Kidney epithelial cell (primary cell): ENCODE results near the gene GPM6B. TPM values are rescaled to one million over a fixed set of nuclear protein-coding genes. Genes with fewer than 3 reads are reported as not detected.

Experiments
- DNase-seq: peaks from one replicate; pipeline ENCODE4 v3.0.0-alpha.2; 2010; ENCODE audit warnings: low read depth
- H3K27me3 ChIP-seq: 2 replicates; pipeline ENCODE4 v1.6.0; 2011; ENCODE audit warnings: low read length; ENCODE audit not compliant: control insufficient read depth, insufficient read depth
- H3K36me3 ChIP-seq: 2 replicates; pipeline ENCODE4 v1.5.1; 2011; ENCODE audit warnings: low read length; ENCODE audit not compliant: control insufficient read depth, insufficient read depth
- H3K4me3 ChIP-seq: 2 replicates; pipeline ENCODE4 v1.5.1; 2011; ENCODE audit warnings: low read depth, mild to moderate bottlenecking, control low read depth, low read length
- total RNA-seq: library from RNA; depleted of rRNA; stranded (reverse); fragments of >200 nt; gene quantifications from 2 replicates; pipeline ENCODE4 v1.2.3, GENCODE V29; 2015
- TF ChIP-seq, protein P1 (sequence below): IDR thresholded peaks from 2 replicates; pipeline ENCODE4 v1.5.1; 2011; ENCODE audit warnings: mild to moderate bottlenecking, moderate library complexity, low read length, control low read depth, inconsistent platforms; ENCODE audit not compliant: insufficient read depth, poor library complexity, severe bottlenecking

GPM6B gene
- total RNA-seq, 1 donor from 2014 or later = 4.3 TPM

DNA sequence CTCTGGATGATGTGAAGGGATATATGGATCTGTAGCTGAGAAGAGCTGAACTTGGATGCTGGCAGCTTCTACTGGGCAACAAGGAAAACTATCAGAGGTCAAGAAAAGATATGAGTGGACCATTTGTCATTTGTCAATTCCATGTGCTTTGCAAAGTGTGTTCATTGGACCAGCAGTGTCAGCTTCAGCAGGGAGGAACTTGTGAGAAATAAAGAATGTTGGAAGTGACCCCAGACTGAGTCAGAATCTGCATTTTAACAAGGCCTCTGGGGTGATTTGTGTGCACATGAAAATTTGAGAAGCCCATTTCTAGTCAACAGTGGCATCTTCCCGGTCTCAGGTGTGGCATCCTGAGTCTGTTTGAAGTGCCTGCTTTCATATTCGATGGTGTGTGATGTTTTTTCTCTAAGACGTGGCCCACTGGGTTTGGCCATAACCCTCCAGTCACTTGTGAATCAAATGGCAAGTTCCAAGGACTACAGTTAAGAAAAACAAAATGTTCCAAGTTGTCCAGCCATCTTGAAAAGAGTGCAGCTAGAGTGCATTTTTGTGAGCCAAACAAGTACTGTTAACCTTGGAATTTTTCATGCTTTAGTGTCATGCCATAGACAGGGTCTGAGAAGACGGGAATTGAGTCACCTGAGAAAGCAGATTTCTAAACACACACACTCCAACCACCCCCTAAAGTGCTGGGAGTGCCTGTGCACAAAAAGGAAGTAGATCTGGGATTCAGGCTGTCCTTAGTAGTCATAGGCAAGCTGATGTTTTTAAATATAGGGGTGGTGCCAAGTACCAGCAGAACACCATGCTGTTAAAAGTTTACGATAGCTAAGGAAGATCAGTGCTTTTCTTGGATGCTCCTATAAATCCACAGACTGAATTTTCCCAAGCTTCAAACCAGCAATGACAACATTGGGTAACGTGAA, 26.4 kb downstream of the GPM6B start:
- DNase-seq = no peak
- Histone ChIP-seq H3K36me3 (no peaks in the 10 kb centered on the region), H3K4me3 (no peak overlapping the region), H3K27me3 (peaks cover 12% of the 10 kb centered on the region)
- TF ChIP-seq, protein P1, sequence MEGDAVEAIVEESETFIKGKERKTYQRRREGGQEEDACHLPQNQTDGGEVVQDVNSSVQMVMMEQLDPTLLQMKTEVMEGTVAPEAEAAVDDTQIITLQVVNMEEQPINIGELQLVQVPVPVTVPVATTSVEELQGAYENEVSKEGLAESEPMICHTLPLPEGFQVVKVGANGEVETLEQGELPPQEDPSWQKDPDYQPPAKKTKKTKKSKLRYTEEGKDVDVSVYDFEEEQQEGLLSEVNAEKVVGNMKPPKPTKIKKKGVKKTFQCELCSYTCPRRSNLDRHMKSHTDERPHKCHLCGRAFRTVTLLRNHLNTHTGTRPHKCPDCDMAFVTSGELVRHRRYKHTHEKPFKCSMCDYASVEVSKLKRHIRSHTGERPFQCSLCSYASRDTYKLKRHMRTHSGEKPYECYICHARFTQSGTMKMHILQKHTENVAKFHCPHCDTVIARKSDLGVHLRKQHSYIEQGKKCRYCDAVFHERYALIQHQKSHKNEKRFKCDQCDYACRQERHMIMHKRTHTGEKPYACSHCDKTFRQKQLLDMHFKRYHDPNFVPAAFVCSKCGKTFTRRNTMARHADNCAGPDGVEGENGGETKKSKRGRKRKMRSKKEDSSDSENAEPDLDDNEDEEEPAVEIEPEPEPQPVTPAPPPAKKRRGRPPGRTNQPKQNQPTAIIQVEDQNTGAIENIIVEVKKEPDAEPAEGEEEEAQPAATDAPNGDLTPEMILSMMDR = no peak

DNA sequence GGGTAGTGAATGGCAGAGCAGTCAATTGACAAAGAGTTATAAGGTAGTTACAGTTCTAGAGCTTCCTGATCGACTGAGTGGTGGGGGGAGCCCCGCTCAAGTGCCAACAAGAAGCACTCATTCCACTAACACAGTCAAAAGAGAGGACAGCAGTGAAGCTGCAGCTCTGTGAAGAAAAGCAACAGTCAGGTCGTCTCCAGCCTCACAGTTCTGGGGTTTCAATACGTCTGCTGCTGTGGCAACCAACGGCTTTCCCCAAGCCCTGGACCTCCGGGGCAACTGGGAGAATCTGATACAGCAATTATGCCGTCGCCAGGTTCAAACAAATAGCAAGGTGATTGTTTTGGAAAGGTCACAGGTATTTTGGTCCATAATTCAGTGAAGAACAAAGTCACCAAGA, 30.8 kb downstream of the GPM6B start:
- Histone ChIP-seq H3K4me3 (no peak overlapping the region), H3K36me3 (no peaks in the 10 kb centered on the region), H3K27me3 (peaks cover 8% of the 10 kb centered on the region)
- TF ChIP-seq, protein P1 = no peak
- no peak for DNase-seq

DNA sequence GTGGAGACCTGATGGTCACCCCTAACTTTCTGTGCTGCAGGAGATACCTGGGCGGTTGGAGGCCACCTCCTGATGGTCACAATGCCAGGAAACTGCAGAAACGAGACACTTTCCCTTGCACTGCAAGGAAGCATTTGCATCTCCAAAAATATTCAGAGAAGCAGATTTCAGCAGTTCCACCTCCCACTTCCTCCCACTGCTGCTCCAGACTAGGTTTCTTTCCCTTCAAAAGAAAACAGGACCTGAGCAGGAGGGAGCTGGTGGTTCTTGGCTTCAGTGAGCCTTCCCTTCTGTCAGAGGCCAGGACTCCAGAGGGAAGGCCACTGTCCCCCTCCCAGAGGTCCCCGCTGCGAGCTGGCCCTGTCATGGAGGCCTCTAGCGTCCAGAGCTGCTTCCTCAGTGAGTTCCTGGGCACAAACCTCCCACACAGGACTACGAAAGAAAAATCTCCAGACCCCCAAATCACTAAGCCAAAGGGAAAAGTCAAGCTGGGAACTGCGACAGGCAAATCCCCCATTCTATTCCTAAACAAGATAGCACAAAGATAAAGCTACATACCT, 35.9 kb downstream of the GPM6B start:
- DNase-seq = no peak
- Histone ChIP-seq H3K36me3 (no peaks in the 10 kb centered on the region), H3K4me3 (no peak overlapping the region), H3K27me3 (peaks cover 6% of the 10 kb centered on the region)
- TF ChIP-seq, protein P1 = no peak

DNA sequence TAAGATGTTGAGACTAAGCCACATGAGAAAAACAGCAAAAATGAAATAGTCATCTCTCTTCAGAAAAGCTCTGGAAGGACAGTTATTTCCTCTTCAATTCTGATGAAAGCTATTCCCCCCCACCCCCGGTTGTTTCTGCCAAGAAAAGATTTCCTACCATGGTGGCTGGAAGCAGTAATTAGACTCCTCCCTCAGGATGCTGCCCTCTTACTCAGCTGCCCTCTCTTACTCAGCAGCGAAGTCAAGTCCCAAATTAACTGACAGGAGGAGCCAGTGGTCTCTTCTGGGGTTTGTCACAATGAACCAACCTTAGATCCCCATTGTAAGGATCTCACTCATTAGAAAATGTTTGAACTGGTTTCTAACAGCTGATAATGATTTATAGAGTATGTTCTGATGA, 38.0 kb downstream of the GPM6B start:
- DNase-seq = no peak
- Histone ChIP-seq H3K27me3 (peaks cover 2% of the 10 kb centered on the region), H3K4me3 (no peak overlapping the region), H3K36me3 (no peaks in the 10 kb centered on the region)
- TF ChIP-seq, protein P1 = no peak

DNA sequence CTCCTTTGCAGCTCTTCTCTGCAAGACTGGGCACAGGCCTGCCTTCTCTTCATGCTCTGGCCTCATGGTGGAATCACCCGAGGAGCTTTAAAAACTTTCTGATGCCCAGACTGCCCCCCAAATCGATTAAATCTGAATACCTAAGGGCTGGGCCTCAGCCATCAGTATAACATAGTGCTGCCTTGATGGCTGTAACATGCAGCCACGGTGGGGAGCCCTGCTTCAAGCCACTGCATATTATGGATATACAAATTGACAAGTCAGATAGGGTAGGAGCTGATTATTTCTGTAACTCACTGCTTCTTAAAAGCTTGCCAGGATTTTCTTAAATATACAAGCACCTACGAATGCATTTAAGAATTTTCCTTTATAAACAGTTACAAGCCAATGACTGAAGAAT, 40.5 kb downstream of the GPM6B start:
- H3K27me3 ChIP-seq = peaks cover 2% of the 10 kb centered on the region
- TF ChIP-seq, protein P1 = no peak

DNA sequence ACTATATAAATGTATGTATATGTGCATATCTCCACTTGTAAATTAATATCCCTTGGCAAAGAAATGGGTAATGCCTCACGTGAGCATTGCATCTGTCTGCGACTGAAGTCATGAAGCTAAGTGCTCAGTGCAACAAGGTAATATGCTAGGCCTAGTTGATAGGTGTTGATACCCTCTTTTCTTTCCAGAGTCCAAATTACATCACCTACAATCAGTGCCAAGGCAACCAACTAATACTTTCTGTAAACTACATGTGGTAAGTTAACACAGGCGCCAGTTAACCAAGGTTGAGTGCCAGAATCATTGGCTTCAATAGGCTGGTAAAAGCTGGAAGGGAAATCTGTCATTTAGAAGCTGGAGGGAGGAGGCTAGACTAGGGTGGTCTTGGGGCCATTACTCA, 41.1 kb downstream of the GPM6B start:
- no peaks in the 10 kb centered on the region for H3K36me3 ChIP-seq
- TF ChIP-seq, protein P1 = no peak

More for the DNA sequence above, 40.5 kb downstream of the GPM6B start:
- Histone ChIP-seq H3K4me3 (no peak overlapping the region), H3K36me3 (no peaks in the 10 kb centered on the region)
- no peak for DNase-seq

More for the DNA sequence above, 41.1 kb downstream of the GPM6B start:
- no peak overlapping the region for H3K4me3 ChIP-seq
- no peaks in the 10 kb centered on the region for H3K27me3 ChIP-seq
- no peak for DNase-seq
